ENCODE data around the gene FBXW8.

DNA sequence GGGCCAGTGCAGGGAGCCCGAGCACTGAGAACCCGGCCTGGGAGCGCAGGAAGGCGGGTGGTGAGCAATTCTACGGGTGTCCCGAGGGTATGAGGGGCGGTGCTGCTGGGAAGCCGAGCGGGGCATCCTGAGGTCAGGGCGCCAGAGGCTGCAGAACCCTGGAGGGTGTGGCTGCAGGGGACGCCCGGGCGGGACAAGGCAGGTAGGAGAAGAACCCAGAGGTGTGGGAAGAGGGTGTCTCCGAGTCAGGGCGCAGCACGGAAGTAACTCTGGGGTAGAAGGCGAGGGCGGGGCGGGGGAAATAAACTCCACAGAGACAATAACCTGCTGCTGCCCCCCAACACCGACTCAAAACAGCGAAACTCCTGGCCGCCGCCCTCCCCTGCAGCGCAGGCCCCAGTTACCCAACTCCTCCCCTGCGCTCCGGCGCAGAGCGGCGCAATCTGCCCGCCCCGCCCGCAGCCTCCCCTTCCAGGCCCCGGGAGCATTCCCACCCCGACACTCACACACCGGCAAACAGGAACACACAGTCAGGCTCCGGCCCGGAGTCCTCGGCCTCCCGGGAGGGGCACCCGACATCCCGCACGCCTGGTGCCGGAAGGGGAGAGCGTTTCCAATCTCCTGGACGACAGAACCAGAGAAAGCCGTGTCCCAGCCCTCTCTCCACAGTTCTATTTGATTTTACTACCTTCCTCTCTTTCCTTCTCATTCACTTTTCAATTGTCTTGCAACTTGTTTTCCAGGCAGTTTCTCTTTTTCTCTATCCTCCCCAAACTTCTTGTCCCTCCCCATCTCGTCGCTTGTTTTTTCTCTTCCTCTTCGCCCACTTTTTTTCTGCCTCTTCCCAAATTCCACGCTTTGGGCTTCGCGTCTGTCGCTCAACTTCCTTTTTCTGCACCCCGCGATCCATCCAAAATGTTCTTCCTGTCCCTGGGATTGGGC, 31.9 kb upstream of the FBXW8 start:
- TF ChIP-seq, protein P1, sequence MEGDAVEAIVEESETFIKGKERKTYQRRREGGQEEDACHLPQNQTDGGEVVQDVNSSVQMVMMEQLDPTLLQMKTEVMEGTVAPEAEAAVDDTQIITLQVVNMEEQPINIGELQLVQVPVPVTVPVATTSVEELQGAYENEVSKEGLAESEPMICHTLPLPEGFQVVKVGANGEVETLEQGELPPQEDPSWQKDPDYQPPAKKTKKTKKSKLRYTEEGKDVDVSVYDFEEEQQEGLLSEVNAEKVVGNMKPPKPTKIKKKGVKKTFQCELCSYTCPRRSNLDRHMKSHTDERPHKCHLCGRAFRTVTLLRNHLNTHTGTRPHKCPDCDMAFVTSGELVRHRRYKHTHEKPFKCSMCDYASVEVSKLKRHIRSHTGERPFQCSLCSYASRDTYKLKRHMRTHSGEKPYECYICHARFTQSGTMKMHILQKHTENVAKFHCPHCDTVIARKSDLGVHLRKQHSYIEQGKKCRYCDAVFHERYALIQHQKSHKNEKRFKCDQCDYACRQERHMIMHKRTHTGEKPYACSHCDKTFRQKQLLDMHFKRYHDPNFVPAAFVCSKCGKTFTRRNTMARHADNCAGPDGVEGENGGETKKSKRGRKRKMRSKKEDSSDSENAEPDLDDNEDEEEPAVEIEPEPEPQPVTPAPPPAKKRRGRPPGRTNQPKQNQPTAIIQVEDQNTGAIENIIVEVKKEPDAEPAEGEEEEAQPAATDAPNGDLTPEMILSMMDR (optimal IDR thresholded peaks at IDR 0.05 in 1 of 3, IDR thresholded peaks at IDR 0.05 in 1 of 3, conservative IDR thresholded peaks at IDR 0.05 in 1 of 3; ENCODE audit: extremely low read depth in 1 of 3, insufficient read depth in 2 of 3, low read length in 3 of 3): no peak
- TF ChIP-seq EZH2 (IDR thresholded peaks at IDR 0.05; ENCODE audit: low read length): no peak

Data from keratinocyte (primary cell).